Neural cell (in vitro differentiated cells): Measurements from ENCODE around the gene SF1.

Experiments used
- CTCF ChIP-seq: fragments of 450-650 bp; IDR thresholded peaks from 2 replicates; pipeline ENCODE4 v1.5.1; 2014; ENCODE audit warnings: antibody characterized with exemption, mild to moderate bottlenecking, moderate library complexity; ENCODE audit not compliant: poor library complexity, severe bottlenecking
- EZH2 ChIP-seq: fragments of 200-600, 300-800 bp; shearing (Covaris generic), sonication (generic); IDR thresholded peaks from 2 replicates; pipeline ENCODE4 v1.6.1; 2014; ENCODE audit warnings: antibody characterized with exemption, low read length, borderline replicate concordance, mild to moderate bottlenecking; ENCODE audit not compliant: insufficient read depth, poor library complexity, severe bottlenecking
- REST ChIP-seq: IDR thresholded peaks from 2 replicates; pipeline ENCODE4 v1.6.1; 2012; ENCODE audit warnings: borderline replicate concordance

GRCh38 chr11:64762674-64763525 lies 15.4 kb downstream of the SF1 start:
- TF ChIP-seq EZH2 (no peak), CTCF (no peak), REST (no peak)
